ENCODE results near the gene HNRNPH1.

GRCh38 chr5:179610903-179611265 lies 12.6 kb downstream of the HNRNPH1 start:
- no peak for TF ChIP-seq POLR2AphosphoS5 (IDR thresholded peaks at IDR 0.05)
- TF ChIP-seq, protein P1, sequence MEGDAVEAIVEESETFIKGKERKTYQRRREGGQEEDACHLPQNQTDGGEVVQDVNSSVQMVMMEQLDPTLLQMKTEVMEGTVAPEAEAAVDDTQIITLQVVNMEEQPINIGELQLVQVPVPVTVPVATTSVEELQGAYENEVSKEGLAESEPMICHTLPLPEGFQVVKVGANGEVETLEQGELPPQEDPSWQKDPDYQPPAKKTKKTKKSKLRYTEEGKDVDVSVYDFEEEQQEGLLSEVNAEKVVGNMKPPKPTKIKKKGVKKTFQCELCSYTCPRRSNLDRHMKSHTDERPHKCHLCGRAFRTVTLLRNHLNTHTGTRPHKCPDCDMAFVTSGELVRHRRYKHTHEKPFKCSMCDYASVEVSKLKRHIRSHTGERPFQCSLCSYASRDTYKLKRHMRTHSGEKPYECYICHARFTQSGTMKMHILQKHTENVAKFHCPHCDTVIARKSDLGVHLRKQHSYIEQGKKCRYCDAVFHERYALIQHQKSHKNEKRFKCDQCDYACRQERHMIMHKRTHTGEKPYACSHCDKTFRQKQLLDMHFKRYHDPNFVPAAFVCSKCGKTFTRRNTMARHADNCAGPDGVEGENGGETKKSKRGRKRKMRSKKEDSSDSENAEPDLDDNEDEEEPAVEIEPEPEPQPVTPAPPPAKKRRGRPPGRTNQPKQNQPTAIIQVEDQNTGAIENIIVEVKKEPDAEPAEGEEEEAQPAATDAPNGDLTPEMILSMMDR (IDR thresholded peaks at IDR 0.05) = no peak
